K562 (cell line): ENCODE results near the gene PAQR7. TPM values are rescaled to one million over a fixed set of nuclear protein-coding genes. Genes with fewer than 3 reads are reported as not detected.

ENCODE experiments used
- BMI1 ChIP-seq: fragments of 150-350 bp; IDR thresholded peaks from 2 replicates; pipeline ENCODE4 v1.6.1; 2014; ENCODE audit warnings: low read length
- DDX20 ChIP-seq: fragments of 450-650 bp; IDR thresholded peaks from 2 replicates; pipeline ENCODE4 v1.6.1; 2016; ENCODE audit warnings: missing genetic modification characterization, low read depth, mild to moderate bottlenecking, missing compliant biosample characterization, moderate library complexity
- IFI16 ChIP-seq: fragments of 250-450 bp; sonication (Bioruptor Pico); IDR thresholded peaks from 2 replicates; pipeline ENCODE4 v2.1.2; 2022; ENCODE audit warnings: mild to moderate bottlenecking, inconsistent platforms
- MAFK ChIP-seq: IDR thresholded peaks from 2 replicates; pipeline ENCODE4 v1.6.1; 2011; ENCODE audit warnings: low read length, improper control_type of control experiment
- MYBL2 ChIP-seq, 2 experiments: fragments of 450-650 bp in 1 of 2; sonication (generic) in 1 of 2; formaldehyde crosslinking in 1 of 2; IDR thresholded peaks; 2 replicates each; pipeline versions ENCODE4 v1.6.1 to v1.8.1; 2017 to 2022; ENCODE audit warnings: borderline replicate concordance in 1 of 2, inconsistent platforms in 1 of 2, low read depth in 1 of 2, mild to moderate bottlenecking in 1 of 2, missing genetic modification reagents in 1 of 2, moderate library complexity in 1 of 2
- ZNF316 ChIP-seq: fragments of 450-650 bp; IDR thresholded peaks from 2 replicates; pipeline ENCODE4 v1.6.1; 2016
- ZNF766 ChIP-seq: fragments of 200-800 bp; sonication (Bioruptor generic); conservative IDR thresholded peaks from 2 replicates; pipeline ENCODE4 v1.6.1; 2016; ENCODE audit warnings: missing genetic modification characterization, missing compliant biosample characterization
- polyA plus RNA-seq, 8 experiments: library from polyadenylated mRNA; depleted of rRNA in 4 of 8; stranded (reverse) in 5 of 8; unstranded in 3 of 8; fragments of >200 nt; fragmentation: Nextera tagmentation in 2 of 8; fragmentation: Illumina TruSeq in 1 of 8; extraction: Ambion mirVana in 2 of 8; extraction: Trizol in 1 of 8; gene quantifications; 2 replicates each; pipeline versions ENCODE4 v1.2.1 to v1.2.3, GENCODE V29; 2011 to 2014; ENCODE audit warnings: inconsistent platforms in 1 of 8, missing spikeins in 1 of 8
- total RNA-seq, 7 experiments: library from RNA; depleted of rRNA in 6 of 7; stranded (reverse); fragments of >200 nt in 6 of 7; fragmentation: Illumina TruSeq in 2 of 7; extraction: Trizol in 2 of 7; gene quantifications; 2 replicates each; pipeline versions ENCODE4 v1.2.1 to v1.2.3, GENCODE V29; 2011 to 2021; ENCODE audit warnings: low replicate concordance in 1 of 7
- TF ChIP-seq, protein P1 (sequence below): sonication (generic); formaldehyde crosslinking; IDR thresholded peaks from 2 replicates; pipeline ENCODE4 v1.8.0; 2023; ENCODE audit warnings: mild to moderate bottlenecking, missing genetic modification reagents

PAQR7 gene
- total and polyA plus RNA-seq, 9 of the 15 experiments (the other 6 are each of a cell fraction or from before 2014, with no cell fraction given), result 1.1 to 5.2 (median 2.6) TPM

DNA sequence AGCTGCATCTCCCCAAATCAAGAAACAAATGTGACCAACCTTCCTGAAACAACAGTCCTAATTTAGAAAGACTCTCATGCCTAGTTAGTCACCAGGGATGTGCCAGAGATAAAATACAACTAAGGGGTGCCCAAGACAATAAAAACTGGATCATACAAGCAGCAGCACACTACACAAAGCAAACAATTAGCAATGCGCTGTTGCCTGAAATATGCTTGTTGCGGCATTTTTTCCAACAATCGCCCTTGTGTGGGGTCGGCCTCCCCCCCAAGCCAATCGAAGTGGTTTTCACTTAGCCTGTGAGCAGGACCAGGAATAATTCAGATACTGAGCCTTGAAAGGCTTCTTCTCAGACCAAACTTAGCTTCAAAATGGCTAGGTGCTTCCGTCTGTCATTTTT, 32.1 kb upstream of the PAQR7 start (continued):
- TF ChIP-seq, protein P1, sequence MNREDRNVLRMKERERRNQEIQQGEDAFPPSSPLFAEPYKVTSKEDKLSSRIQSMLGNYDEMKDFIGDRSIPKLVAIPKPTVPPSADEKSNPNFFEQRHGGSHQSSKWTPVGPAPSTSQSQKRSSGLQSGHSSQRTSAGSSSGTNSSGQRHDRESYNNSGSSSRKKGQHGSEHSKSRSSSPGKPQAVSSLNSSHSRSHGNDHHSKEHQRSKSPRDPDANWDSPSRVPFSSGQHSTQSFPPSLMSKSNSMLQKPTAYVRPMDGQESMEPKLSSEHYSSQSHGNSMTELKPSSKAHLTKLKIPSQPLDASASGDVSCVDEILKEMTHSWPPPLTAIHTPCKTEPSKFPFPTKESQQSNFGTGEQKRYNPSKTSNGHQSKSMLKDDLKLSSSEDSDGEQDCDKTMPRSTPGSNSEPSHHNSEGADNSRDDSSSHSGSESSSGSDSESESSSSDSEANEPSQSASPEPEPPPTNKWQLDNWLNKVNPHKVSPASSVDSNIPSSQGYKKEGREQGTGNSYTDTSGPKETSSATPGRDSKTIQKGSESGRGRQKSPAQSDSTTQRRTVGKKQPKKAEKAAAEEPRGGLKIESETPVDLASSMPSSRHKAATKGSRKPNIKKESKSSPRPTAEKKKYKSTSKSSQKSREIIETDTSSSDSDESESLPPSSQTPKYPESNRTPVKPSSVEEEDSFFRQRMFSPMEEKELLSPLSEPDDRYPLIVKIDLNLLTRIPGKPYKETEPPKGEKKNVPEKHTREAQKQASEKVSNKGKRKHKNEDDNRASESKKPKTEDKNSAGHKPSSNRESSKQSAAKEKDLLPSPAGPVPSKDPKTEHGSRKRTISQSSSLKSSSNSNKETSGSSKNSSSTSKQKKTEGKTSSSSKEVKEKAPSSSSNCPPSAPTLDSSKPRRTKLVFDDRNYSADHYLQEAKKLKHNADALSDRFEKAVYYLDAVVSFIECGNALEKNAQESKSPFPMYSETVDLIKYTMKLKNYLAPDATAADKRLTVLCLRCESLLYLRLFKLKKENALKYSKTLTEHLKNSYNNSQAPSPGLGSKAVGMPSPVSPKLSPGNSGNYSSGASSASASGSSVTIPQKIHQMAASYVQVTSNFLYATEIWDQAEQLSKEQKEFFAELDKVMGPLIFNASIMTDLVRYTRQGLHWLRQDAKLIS, result no peak
- TF ChIP-seq BMI1, result no peak
- TF ChIP-seq MYBL2 (IDR thresholded peaks at IDR 0.05; ENCODE audit: low read depth), result no peak
- no peak for TF ChIP-seq MYBL2 (CRISPR knock-in tag; IDR thresholded peaks at IDR 0.05; ENCODE audit: borderline replicate concordance)
- no peak for TF ChIP-seq DDX20 (tag)
- no peak for TF ChIP-seq IFI16 (CRISPR knock-in tag)
- 0 out of 2 replicates have a peak, but pooled peaks have one; percentile 19 for TF ChIP-seq MAFK
- TF ChIP-seq ZNF316, result peak; percentile 72
- TF ChIP-seq ZNF766 (CRISPR knock-in tag), result no peak
